NCI-H2196 (cell line): ENCODE measurements around the gene FARP1.
"Not testable (repeated sequence)": the region's sequence is repeated elsewhere in the genome, so short reads cannot be mapped to it uniquely, and the experiment has no call there.

Experiments used
- DNase-seq: peaks from one replicate; lab custom pipeline; 2025; ENCODE audit not compliant: unreplicated experiment; lab: John Stamatoyannopoulos, UW

The FARP1 gene

GRCh38 chr13:98225036-98225940 lies 82.4 kb downstream of the FARP1 start:
- no peak for DNase-seq

- DNase-seq = no peak
These were observed 83.6 kb downstream of the FARP1 start for GRCh38 chr13:98226496-98226895.

- no peak for DNase-seq
These were observed 85.9 kb downstream of the FARP1 start for GRCh38 chr13:98228661-98229341.

- DNase-seq = not testable (repeated sequence)
These were observed 87.9 kb downstream of the FARP1 start for GRCh38 chr13:98230762-98231161.

- no peak for DNase-seq
These were observed 89.6 kb downstream of the FARP1 start for GRCh38 chr13:98232456-98232855.

- no peak for DNase-seq
These were observed 90.2 kb downstream of the FARP1 start for GRCh38 chr13:98233127-98233526.

- no peak for DNase-seq
These were observed 91.5 kb downstream of the FARP1 start for GRCh38 chr13:98234348-98234747.

GRCh38 chr13:98236197-98236596 lies 93.3 kb downstream of the FARP1 start:
- DNase-seq = no peak

GRCh38 chr13:98237331-98237730 lies 94.4 kb downstream of the FARP1 start:
- DNase-seq = no peak

GRCh38 chr13:98239162-98240076 lies 96.5 kb downstream of the FARP1 start:
- DNase-seq = no peak

GRCh38 chr13:98240135-98240534 lies 97.2 kb downstream of the FARP1 start:
- no peak for DNase-seq

- no peak for DNase-seq
These were observed 98.1 kb downstream of the FARP1 start for GRCh38 chr13:98240974-98241373.

- no peak for DNase-seq
These were observed 99.1 kb downstream of the FARP1 start for GRCh38 chr13:98241976-98242375.

GRCh38 chr13:98242403-98242802 lies 99.5 kb downstream of the FARP1 start:
- no peak for DNase-seq

- no peak for DNase-seq
These were observed 101.0 kb downstream of the FARP1 start for GRCh38 chr13:98243929-98244272.

- DNase-seq = no peak
These were observed 103.8 kb downstream of the FARP1 start for GRCh38 chr13:98246538-98247172.

GRCh38 chr13:98251708-98252107 lies 108.8 kb downstream of the FARP1 start:
- no peak for DNase-seq

- no peak for DNase-seq
These were observed 110.1 kb downstream of the FARP1 start for GRCh38 chr13:98252931-98253470.

- DNase-seq = no peak
These were observed 110.6 kb downstream of the FARP1 start for GRCh38 chr13:98253526-98253925.

GRCh38 chr13:98254513-98254912 lies 111.6 kb downstream of the FARP1 start:
- no peak for DNase-seq

GRCh38 chr13:98258226-98258625 lies 115.3 kb downstream of the FARP1 start:
- DNase-seq = no peak
